GM06990 (cell line): ENCODE measurements around the gene SLC12A7.

ENCODE experiments used
- DNase-seq: peaks from one replicate; pipeline ENCODE4 v3.0.0-alpha.2; 2011; ENCODE audit not compliant: insufficient read length; ENCODE audit errors: extremely low read depth
- H3K27me3 ChIP-seq: replicated peaks from 2 replicates; pipeline ENCODE4 v1.6.0; 2011; ENCODE audit warnings: low read length; ENCODE audit not compliant: control insufficient read depth, insufficient read depth
- H3K36me3 ChIP-seq: 2 replicates; pipeline ENCODE4 v1.5.1; 2011; ENCODE audit warnings: low read length; ENCODE audit not compliant: control insufficient read depth, insufficient read depth
- H3K4me3 ChIP-seq: replicated peaks from 2 replicates; pipeline ENCODE4 v1.5.1; 2011; ENCODE audit warnings: low read depth, mild to moderate bottlenecking, control low read depth, low read length
- CTCF ChIP-seq: IDR thresholded peaks from 2 replicates; pipeline ENCODE4 v1.5.1; 2011; ENCODE audit warnings: low read length, control low read depth, mild to moderate bottlenecking, inconsistent platforms; ENCODE audit not compliant: insufficient read depth, poor library complexity, severe bottlenecking

The SLC12A7 gene

GRCh38 chr5:1096838-1097237 lies 15.0 kb downstream of the SLC12A7 start:
- no peak for DNase-seq
- Histone ChIP-seq H3K4me3 (no peak overlapping the region), H3K27me3 (no peaks in the 10 kb centered on the region), H3K36me3 (no peaks in the 10 kb centered on the region)
- TF ChIP-seq CTCF = no peak

- no peak for DNase-seq
- H3K27me3 ChIP-seq = no peaks in the 10 kb centered on the region
- H3K36me3 ChIP-seq = no peaks in the 10 kb centered on the region
- no peak for TF ChIP-seq CTCF
- no peak overlapping the region for H3K4me3 ChIP-seq
These were observed 15.9 kb downstream of the SLC12A7 start for GRCh38 chr5:1095990-1096363.

GRCh38 chr5:1095302-1095989 lies 16.4 kb downstream of the SLC12A7 start:
- no peaks in the 10 kb centered on the region for H3K36me3 ChIP-seq
- no peak for DNase-seq
- no peak overlapping the region for H3K4me3 ChIP-seq
- H3K27me3 ChIP-seq = no peaks in the 10 kb centered on the region
- no peak for TF ChIP-seq CTCF

- H3K27me3 ChIP-seq = no peaks in the 10 kb centered on the region
- H3K36me3 ChIP-seq = no peaks in the 10 kb centered on the region
- TF ChIP-seq CTCF = no peak
These were observed 17.1 kb downstream of the SLC12A7 start for GRCh38 chr5:1094670-1095190.

GRCh38 chr5:1093361-1093760 lies 18.5 kb downstream of the SLC12A7 start:
- Histone ChIP-seq H3K4me3 (no peak overlapping the region), H3K36me3 (no peaks in the 10 kb centered on the region), H3K27me3 (no peaks in the 10 kb centered on the region)
- no peak for TF ChIP-seq CTCF
- no peak for DNase-seq

More at GRCh38 chr5:1094670-1095190, 17.1 kb downstream of the SLC12A7 start:
- no peak overlapping the region for H3K4me3 ChIP-seq
- DNase-seq = no peak
